ENCODE data around the gene RPP30.

The RPP30 gene

DNA sequence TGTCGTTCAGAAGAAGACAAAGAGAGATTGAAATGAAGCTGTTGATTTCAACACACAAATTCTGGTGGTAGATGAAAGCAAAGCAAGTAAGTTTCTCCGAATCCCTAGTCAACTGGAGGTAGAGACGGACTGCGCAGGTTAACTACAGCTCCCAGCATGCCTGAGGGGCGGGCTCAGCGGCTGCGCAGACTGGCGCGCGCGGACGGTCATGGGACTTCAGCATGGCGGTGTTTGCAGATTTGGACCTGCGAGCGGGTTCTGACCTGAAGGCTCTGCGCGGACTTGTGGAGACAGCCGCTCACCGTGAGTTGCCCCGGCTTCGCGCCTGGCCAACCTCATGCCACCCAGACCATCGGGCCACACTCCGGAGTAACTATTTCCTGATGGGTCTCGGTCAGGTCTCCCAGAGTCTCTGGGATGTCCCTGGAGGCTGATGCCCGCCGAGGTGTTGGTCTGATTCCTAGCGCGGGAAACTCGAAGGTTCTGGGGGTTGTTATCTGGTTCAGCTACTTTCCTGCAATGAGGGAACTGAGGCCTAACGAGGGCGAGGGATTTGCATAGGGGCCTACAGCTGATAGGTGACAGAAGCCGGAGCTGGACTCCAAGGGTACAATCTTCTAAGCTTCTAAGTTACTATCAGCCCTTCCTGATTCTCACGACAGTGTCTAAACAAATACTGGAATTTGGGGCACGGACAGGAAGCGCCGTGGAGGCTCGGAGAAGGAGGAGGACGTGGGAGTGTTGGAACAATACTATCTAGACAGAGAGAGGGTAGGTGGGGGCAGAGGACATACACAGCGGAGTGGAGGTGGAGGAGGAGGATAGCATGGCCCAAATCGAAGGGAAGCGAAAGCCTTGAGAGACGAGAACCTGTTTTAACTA, at the start of gene RPP30:
TSS of gene RPP30 (plus strand) at position 209 of the 882 bp plus-strand sequence. CDS start at position 222, 13 bp downstream.
- TF ChIP-seq, protein P1, sequence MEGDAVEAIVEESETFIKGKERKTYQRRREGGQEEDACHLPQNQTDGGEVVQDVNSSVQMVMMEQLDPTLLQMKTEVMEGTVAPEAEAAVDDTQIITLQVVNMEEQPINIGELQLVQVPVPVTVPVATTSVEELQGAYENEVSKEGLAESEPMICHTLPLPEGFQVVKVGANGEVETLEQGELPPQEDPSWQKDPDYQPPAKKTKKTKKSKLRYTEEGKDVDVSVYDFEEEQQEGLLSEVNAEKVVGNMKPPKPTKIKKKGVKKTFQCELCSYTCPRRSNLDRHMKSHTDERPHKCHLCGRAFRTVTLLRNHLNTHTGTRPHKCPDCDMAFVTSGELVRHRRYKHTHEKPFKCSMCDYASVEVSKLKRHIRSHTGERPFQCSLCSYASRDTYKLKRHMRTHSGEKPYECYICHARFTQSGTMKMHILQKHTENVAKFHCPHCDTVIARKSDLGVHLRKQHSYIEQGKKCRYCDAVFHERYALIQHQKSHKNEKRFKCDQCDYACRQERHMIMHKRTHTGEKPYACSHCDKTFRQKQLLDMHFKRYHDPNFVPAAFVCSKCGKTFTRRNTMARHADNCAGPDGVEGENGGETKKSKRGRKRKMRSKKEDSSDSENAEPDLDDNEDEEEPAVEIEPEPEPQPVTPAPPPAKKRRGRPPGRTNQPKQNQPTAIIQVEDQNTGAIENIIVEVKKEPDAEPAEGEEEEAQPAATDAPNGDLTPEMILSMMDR (IDR thresholded peaks at IDR 0.05; ENCODE audit: borderline replicate concordance, insufficient read depth, low read depth, low read length) = no peak

DNA sequence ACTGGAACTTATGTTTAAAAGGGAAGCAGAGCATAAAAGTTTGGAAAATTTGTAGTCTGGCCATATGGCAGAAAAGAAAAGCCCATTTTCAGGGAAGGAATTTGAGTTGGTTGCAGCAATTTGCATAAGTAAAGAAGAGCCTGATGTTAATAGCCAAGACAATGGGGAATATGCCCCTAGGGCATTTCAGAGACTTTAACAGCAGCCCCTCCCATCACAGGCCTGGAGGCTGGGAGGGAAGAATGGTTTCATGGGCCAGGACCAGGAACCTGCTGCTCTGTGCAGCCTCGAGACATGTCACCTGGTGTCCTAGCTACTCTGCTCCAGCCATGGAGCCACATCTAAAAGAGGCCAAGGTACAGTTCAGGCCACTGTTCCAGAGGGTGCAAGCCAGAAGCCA, 49.3 kb upstream of the RPP30 start:
- TF ChIP-seq, protein P1 (IDR thresholded peaks at IDR 0.05; ENCODE audit: borderline replicate concordance, insufficient read depth, low read depth, low read length) = no peak
- no peak overlapping the region for H3K4me3 ChIP-seq (ENCODE audit: low read depth, low read length)

More for the DNA sequence above, at the start of gene RPP30:
- peak within 1 kb of the TSS; percentile 82 for H3K4me3 ChIP-seq (ENCODE audit: low read depth, low read length)

DNA sequence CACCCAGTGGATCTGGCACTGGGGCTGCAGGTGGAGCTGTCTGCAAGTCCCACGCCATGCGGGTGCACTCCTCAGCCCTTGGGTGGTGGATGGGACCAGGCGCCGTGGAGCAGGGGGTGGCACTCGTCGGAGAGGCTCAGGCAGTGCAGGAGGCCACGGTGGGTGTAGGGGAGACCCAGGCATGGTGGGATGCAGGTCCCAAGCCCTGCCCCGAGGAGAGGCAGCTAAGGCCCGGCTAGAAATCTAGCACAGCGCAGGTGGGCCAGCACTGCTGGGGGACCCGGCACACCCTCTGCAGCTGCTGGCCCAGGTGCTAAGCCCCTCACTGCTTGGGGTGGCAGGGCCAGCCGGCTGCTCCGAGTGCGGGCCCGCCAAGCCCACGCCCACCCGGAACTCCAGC, 39.7 kb upstream of the RPP30 start:
- H3K4me3 ChIP-seq (ENCODE audit: low read depth, low read length) = no peak overlapping the region
- TF ChIP-seq, protein P1 (IDR thresholded peaks at IDR 0.05; ENCODE audit: borderline replicate concordance, insufficient read depth, low read depth, low read length) = no peak

DNA sequence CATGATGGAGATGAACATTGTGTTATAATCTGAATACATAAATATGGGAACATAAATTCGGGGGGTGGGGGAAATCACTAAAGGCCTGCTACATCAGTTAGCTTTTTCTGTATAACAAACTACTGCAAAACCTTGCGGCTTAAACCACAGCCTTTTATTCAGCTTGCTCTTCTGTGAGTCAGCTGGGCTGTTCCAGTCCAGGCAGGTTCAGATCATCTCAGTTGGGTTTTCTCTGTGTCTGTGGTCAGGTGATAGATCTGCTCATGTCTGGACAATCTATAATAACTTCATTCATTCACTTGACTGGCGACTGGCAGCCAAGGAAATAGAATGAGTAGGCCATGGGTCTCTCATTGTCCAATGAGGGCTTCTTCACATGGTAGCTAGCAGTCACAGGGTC, 37.4 kb upstream of the RPP30 start:
- TF ChIP-seq, protein P1 (IDR thresholded peaks at IDR 0.05; ENCODE audit: borderline replicate concordance, insufficient read depth, low read depth, low read length) = no peak
- H3K4me3 ChIP-seq (ENCODE audit: low read depth, low read length) = no peak overlapping the region

DNA sequence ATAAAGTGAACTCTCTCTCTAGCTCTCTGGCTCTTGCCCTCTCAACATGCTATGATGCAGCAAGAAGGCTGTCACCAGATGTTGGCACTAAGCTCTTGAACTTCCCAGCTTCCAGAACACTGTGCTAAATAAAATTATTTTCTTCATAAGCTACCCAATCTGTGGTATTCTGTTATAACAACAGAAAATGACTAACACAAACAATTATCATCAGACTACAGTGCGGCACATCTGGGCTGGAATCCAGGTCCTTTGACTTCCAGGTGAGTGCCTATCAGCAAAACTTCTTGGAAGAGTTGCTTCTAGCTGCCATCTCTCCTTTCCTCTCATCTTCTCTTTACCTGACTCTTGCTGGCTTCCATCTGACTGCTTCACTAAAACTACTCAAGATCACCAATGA, 34.3 kb upstream of the RPP30 start:
- TF ChIP-seq, protein P1 (IDR thresholded peaks at IDR 0.05; ENCODE audit: borderline replicate concordance, insufficient read depth, low read depth, low read length) = no peak
- H3K4me3 ChIP-seq (ENCODE audit: low read depth, low read length) = no peak overlapping the region

DNA sequence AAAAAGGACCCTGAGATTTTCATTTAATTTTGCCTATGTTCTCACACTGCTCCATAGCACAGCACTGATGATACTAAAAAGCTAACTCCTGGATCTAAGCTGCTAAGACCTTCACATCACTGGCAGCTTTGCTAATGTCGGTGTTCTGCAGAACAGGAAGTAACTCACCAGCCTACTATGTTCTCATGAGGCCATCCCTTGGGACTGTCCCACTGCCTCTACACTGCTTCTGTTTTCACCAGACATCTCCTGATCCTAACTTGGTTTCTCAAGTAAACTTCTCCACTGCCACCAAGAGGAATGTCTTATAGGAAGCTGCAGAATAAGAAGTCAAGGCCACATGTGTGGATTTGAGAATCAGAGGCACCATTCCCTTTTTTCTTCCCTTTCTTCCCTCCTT, 29.0 kb upstream of the RPP30 start:
- no peak overlapping the region for H3K4me3 ChIP-seq (ENCODE audit: low read depth, low read length)
- TF ChIP-seq, protein P1 (IDR thresholded peaks at IDR 0.05; ENCODE audit: borderline replicate concordance, insufficient read depth, low read depth, low read length) = no peak

DNA sequence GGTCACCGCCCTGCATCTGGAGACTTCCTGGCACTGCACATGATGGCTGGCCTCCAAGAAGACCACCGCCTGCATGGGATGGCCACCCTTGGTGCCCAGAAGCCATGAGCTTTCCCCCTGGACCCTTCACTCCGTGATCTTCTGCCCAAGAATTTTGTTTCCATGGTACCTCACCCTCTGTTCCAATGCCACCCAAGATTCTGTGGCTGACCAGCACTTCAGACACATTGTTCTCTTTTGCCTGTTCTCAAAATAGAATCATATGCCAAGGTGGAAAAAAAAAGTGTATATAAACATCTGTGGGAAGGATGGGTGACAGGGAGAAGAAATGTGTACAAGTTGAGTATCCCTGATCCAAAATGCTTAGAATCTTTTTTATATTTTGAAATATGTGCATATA, 26.0 kb upstream of the RPP30 start:
- TF ChIP-seq, protein P1 (IDR thresholded peaks at IDR 0.05; ENCODE audit: borderline replicate concordance, insufficient read depth, low read depth, low read length) = no peak
- H3K4me3 ChIP-seq (ENCODE audit: low read depth, low read length) = no peak overlapping the region

All from GM12875 (cell line).